Neural cell (in vitro differentiated cells): ENCODE data around the gene MAS1.

ENCODE experiments used
- CTCF ChIP-seq: fragments of 450-650 bp; IDR thresholded peaks from 2 replicates; pipeline ENCODE4 v1.5.1; 2014; ENCODE audit warnings: antibody characterized with exemption, mild to moderate bottlenecking, moderate library complexity; ENCODE audit not compliant: poor library complexity, severe bottlenecking
- EZH2 ChIP-seq: fragments of 200-600, 300-800 bp; shearing (Covaris generic), sonication (generic); IDR thresholded peaks from 2 replicates; pipeline ENCODE4 v1.6.1; 2014; ENCODE audit warnings: antibody characterized with exemption, low read length, borderline replicate concordance, mild to moderate bottlenecking; ENCODE audit not compliant: insufficient read depth, poor library complexity, severe bottlenecking
- POLR2AphosphoS5 ChIP-seq: IDR thresholded peaks from 2 replicates; pipeline ENCODE4 v1.6.1; 2012
- SMC3 ChIP-seq: fragments of 450-650 bp; conservative IDR thresholded peaks from 2 replicates; pipeline ENCODE4 v1.6.1; 2014; ENCODE audit warnings: antibody characterized with exemption, mild to moderate bottlenecking, moderate library complexity; ENCODE audit not compliant: poor library complexity

GRCh38 chr6:159879856-159880255, 10.9 kb upstream of the MAS1 start:
- TF ChIP-seq CTCF (no peak), POLR2AphosphoS5 (no peak), EZH2 (no peak), SMC3 (no peak)
